GM12865 (cell line): Measurements from ENCODE around the gene RREB1.

ENCODE experiments used
- DNase-seq: peaks from one replicate; pipeline ENCODE4 v3.0.0; 2010; ENCODE audit warnings: low read depth
- H3K4me3 ChIP-seq: 2 replicates; pipeline ENCODE4 v1.5.1; 2011; ENCODE audit warnings: mild to moderate bottlenecking, low read depth, low read length, control low read depth
- TF ChIP-seq, protein P1 (sequence below): IDR thresholded peaks from 2 replicates; pipeline ENCODE4 v1.5.1; 2011; ENCODE audit warnings: low read length, control low read depth, low read depth, inconsistent platforms; ENCODE audit not compliant: insufficient read depth; ENCODE audit errors: missing control alignments

The RREB1 gene

GRCh38 chr6:7171733-7172132 lies 64.0 kb downstream of the RREB1 start:
- TF ChIP-seq, protein P1, sequence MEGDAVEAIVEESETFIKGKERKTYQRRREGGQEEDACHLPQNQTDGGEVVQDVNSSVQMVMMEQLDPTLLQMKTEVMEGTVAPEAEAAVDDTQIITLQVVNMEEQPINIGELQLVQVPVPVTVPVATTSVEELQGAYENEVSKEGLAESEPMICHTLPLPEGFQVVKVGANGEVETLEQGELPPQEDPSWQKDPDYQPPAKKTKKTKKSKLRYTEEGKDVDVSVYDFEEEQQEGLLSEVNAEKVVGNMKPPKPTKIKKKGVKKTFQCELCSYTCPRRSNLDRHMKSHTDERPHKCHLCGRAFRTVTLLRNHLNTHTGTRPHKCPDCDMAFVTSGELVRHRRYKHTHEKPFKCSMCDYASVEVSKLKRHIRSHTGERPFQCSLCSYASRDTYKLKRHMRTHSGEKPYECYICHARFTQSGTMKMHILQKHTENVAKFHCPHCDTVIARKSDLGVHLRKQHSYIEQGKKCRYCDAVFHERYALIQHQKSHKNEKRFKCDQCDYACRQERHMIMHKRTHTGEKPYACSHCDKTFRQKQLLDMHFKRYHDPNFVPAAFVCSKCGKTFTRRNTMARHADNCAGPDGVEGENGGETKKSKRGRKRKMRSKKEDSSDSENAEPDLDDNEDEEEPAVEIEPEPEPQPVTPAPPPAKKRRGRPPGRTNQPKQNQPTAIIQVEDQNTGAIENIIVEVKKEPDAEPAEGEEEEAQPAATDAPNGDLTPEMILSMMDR, result no peak
- no peak for DNase-seq
- H3K4me3 ChIP-seq, result no peak overlapping the region

DNA sequence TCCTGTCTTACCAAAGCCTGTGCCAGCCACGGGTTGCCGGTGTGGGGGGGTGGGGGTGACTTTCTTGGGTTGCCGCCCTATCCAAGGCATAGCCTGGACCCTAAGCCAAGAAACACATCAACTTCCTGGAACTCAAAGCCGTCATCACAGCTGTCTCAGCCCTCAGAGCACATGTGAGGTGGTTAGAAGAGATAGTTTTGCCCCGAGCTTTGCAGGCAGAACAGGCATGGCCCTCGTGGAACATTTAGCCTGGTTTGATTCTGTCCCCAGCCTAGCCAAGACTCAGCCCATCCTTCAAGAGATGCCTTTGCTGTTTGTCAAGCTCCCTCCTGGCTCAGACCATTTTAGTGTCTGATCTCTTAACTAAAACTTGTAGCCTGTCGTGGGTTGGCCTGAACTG lies 64.9 kb downstream of the RREB1 start:
- no peak overlapping the region for H3K4me3 ChIP-seq
- TF ChIP-seq, protein P1, result no peak
- no peak for DNase-seq

GRCh38 chr6:7173843-7174503 lies 66.2 kb downstream of the RREB1 start:
- no peak for DNase-seq
- TF ChIP-seq, protein P1, result no peak
- H3K4me3 ChIP-seq, result no peak overlapping the region

DNA sequence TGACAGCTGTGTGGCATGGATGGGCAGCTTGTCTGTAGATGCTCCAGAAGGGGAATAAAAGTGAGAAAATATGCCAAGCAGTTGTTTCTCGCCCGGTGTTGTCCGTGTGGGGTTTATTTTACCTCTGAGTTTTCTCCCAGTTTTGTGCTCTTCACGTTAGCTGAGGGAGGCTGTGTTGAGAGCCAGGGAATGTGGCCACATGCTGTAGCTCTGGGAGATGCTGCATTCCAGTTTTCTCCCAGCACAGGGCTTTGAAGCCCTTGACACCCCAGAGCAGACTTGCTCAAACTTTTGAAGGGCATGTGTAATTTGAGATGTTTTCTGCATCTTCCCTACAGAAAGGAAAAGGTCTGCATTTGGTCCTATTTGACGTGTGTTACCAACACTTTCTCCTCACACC lies 67.7 kb downstream of the RREB1 start:
- no peak overlapping the region for H3K4me3 ChIP-seq
- DNase-seq, result no peak
- TF ChIP-seq, protein P1, result no peak

GRCh38 chr6:7176208-7176607 lies 68.4 kb downstream of the RREB1 start:
- DNase-seq, result no peak

GRCh38 chr6:7178280-7178679 lies 70.5 kb downstream of the RREB1 start:
- no peak for DNase-seq
- no peak overlapping the region for H3K4me3 ChIP-seq
- TF ChIP-seq, protein P1, result no peak

More at GRCh38 chr6:7176208-7176607, 68.4 kb downstream of the RREB1 start:
- no peak overlapping the region for H3K4me3 ChIP-seq
- TF ChIP-seq, protein P1, result no peak

DNA sequence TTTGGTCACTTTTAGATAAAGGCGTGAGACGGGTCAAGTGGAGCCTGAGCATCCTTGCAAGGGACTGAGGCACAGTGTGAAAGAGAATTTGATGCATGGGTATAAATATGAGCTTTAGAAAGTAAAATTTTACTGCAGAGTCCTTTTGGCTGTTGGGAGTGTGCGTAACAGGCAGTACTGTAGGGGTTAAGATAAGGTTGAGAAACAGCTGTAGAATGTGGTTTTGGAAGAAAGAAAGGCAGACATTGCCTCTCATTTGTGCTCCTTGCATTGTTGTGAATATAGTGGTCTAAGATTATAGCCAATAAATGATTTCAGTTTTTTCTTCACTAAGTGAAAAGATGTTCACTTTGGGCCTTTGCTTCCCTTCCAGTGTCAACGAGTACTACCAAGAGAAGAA lies 73.0 kb downstream of the RREB1 start:
- DNase-seq, result no peak
- no peak overlapping the region for H3K4me3 ChIP-seq
- TF ChIP-seq, protein P1, result no peak
